ENCODE data around the gene IL12A.

Gene IL12A

DNA sequence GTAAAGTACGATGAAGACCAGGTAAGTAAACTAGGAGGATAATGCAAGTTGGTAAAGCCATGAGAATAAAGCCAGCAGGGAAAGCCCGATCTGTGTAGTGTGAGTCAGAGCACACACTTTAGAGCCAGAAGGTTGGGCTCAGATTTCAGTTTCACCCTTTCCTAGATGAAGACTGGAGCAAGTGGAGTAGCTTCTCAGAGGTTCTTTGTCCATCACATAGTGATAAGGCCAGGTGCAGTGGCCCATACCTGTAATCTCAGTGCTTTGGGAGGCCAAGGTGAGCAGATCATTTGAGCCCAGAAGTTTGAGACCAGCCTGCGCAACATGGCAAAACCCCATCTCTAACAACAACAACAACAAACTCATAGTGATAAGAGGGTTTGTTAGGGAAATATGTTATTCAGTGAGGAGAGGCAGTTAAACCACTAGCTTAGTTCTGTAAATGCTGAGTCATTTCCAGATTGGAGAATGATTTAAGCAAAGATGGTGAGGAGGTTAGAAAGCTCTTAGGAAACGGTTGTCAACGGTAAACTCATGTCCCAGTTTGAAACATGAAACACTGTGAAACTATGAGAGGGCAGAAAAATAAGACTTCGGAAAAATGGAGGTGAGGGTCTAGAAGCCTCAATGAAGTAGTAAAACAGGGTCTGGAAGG, 39.0 kb downstream of the IL12A start:
- no peak for DNase-seq (ENCODE audit: low read depth)

DNA sequence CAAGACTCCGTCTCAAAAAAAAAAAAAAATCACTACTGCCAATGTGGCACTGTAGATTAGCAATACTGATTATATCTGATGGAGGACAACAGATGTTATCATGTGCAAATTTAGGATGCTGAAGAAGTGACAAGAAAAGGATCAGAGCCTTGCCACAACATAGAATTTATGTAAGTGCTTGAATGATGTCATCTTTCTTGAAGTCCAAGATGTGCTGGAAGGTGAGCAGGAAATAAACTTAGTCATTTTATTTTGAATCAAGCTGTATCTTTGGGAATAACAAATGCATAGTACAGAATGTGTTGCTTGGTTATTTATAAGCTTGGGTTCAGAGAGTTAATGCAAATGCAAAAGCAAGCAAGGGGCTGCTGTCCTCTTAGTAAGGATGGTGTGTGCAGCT, 47.1 kb downstream of the IL12A start:
- no peak for DNase-seq (ENCODE audit: low read depth)

- DNase-seq (ENCODE audit: low read depth) = no peak
These were observed 50.4 kb downstream of the IL12A start for GRCh38 chr3:160038862-160039562.

DNA sequence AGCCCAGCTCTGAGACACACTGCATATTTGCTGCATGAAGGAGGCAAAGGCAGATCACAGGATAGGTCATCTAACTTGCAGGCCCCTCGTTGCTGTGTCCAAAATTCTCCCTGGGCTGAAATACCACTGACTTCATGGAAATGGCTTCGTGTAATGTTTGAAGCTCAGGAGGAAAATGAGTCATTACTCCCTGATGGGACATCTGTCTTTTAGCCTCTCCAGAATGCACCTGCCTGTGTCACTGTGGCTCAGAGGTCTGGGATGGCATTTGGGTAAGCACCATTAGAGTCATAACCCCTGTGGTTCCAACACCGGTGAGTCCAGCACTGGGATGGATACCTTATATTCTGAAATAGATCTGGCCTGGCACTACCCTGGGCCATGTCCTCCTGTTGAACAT, 51.5 kb downstream of the IL12A start:
- no peak for DNase-seq (ENCODE audit: low read depth)

- no peak for DNase-seq (ENCODE audit: low read depth)
These were observed 52.8 kb downstream of the IL12A start for GRCh38 chr3:160041465-160041864.

- no peak for DNase-seq (ENCODE audit: low read depth)
These were observed 55.5 kb downstream of the IL12A start for GRCh38 chr3:160044121-160044520.
